ENCODE data around the gene FRMD3. TPM values are rescaled to one million over a fixed set of nuclear protein-coding genes. Genes with fewer than 3 reads are reported as not detected.

FRMD3 gene
- total and polyA plus RNA-seq, 7 donors, result 5.9 to 27.4 (median 8.3) TPM

- no peak for TF ChIP-seq POLR2AphosphoS5 (IDR thresholded peaks at IDR 0.05)
- TF ChIP-seq CTCF (IDR thresholded peaks at IDR 0.05), result no peak
- no peak for TF ChIP-seq EP300 (IDR thresholded peaks at IDR 0.05)
- TF ChIP-seq POLR2A (IDR thresholded peaks at IDR 0.05), result no peak
- Histone ChIP-seq H3K4me3 (no peak overlapping the region), H3K9me3 (no peaks in the 10 kb centered on the region), H3K4me1 (no peaks in the 10 kb centered on the region), H3K27me3 (no peaks in the 10 kb centered on the region), H3K36me3 (no peaks in the 10 kb centered on the region), H3K27ac (no peak overlapping the region)
- intact Hi-C loops (cut with DNase I), result no loop called here
- no peak for DNase-seq
- whole genome bisulfite sequencing, 2 donors, result 82 to 85% methylated on average over 3 of the region's 3 CpGs
Observed at GRCh38 chr9:83501565-83501964, 36.6 kb downstream of the FRMD3 start.

- Histone ChIP-seq H3K36me3 (no peaks in the 10 kb centered on the region), H3K9me3 (no peaks in the 10 kb centered on the region), H3K27me3 (no peaks in the 10 kb centered on the region), H3K4me1 (no peaks in the 10 kb centered on the region), H3K4me3 (no peak overlapping the region), H3K27ac (no peak overlapping the region)
- DNase-seq, result no peak
- no peak for TF ChIP-seq POLR2AphosphoS5 (IDR thresholded peaks at IDR 0.05)
- TF ChIP-seq EP300 (IDR thresholded peaks at IDR 0.05), result no peak
- no peak for TF ChIP-seq POLR2A (IDR thresholded peaks at IDR 0.05)
- no peak for TF ChIP-seq CTCF (IDR thresholded peaks at IDR 0.05)
- intact Hi-C loops (cut with DNase I), result no loop called here
- WGBS, 2 donors, result 94 to 95% methylated on average over 3 of the region's 3 CpGs
Observed at GRCh38 chr9:83497441-83497840, 40.8 kb downstream of the FRMD3 start.

GRCh38 chr9:83491995-83492394 lies 46.2 kb downstream of the FRMD3 start:
- DNase-seq, result no peak
- WGBS, 2 donors, result 78 to 81% methylated on average over 3 of the region's 3 CpGs

GRCh38 chr9:83491413-83491812 lies 46.8 kb downstream of the FRMD3 start:
- Histone ChIP-seq H3K4me3 (no peak overlapping the region), H3K36me3 (no peaks in the 10 kb centered on the region), H3K27ac (no peak overlapping the region), H3K27me3 (no peaks in the 10 kb centered on the region), H3K4me1 (no peaks in the 10 kb centered on the region), H3K9me3 (no peaks in the 10 kb centered on the region)
- DNase-seq, result no peak
- intact Hi-C loops (cut with DNase I), result no loop called here
- TF ChIP-seq POLR2AphosphoS5 (IDR thresholded peaks at IDR 0.05) (no peak), POLR2A (IDR thresholded peaks at IDR 0.05) (no peak), CTCF (IDR thresholded peaks at IDR 0.05) (no peak), EP300 (IDR thresholded peaks at IDR 0.05) (no peak)
- 54 to 72% methylated on average over 3 of the region's 3 CpGs for WGBS, 2 donors

More at GRCh38 chr9:83491995-83492394, 46.2 kb downstream of the FRMD3 start:
- H3K27me3 ChIP-seq, result no peaks in the 10 kb centered on the region
- no peak overlapping the region for H3K27ac ChIP-seq
- H3K4me3 ChIP-seq, result no peak overlapping the region
- TF ChIP-seq POLR2A (IDR thresholded peaks at IDR 0.05) (no peak), POLR2AphosphoS5 (IDR thresholded peaks at IDR 0.05) (no peak), CTCF (IDR thresholded peaks at IDR 0.05) (no peak), EP300 (IDR thresholded peaks at IDR 0.05) (no peak)
- no peaks in the 10 kb centered on the region for H3K9me3 ChIP-seq
- H3K36me3 ChIP-seq, result no peaks in the 10 kb centered on the region
- H3K4me1 ChIP-seq, result no peaks in the 10 kb centered on the region
- intact Hi-C loops (cut with DNase I), result no loop called here

- Histone ChIP-seq H3K9me3 (no peaks in the 10 kb centered on the region), H3K27me3 (no peaks in the 10 kb centered on the region), H3K27ac (no peak overlapping the region), H3K36me3 (no peaks in the 10 kb centered on the region), H3K4me1 (no peaks in the 10 kb centered on the region), H3K4me3 (no peak overlapping the region)
- TF ChIP-seq POLR2A (IDR thresholded peaks at IDR 0.05) (no peak), CTCF (IDR thresholded peaks at IDR 0.05) (no peak), EP300 (IDR thresholded peaks at IDR 0.05) (no peak), POLR2AphosphoS5 (IDR thresholded peaks at IDR 0.05) (no peak)
- DNase-seq, result no peak
- intact Hi-C loops (cut with DNase I), result no loop called here
- 95 to 98% methylated on average over 1 of the region's 1 CpG for WGBS, 2 donors
Observed at GRCh38 chr9:83489961-83490360, 48.2 kb downstream of the FRMD3 start.
